ENCODE data around the gene ZNF577. TPM values are rescaled to one million over a fixed set of nuclear protein-coding genes. Genes with fewer than 3 reads are reported as not detected.
"Not testable (repeated sequence)": the region's sequence is repeated elsewhere in the genome, so short reads cannot be mapped to it uniquely, and the experiment has no call there.

ZNF577 gene
- total RNA-seq, 4 donors from 2014 or later = 8.1 to 31.9 (median 15.5) TPM

DNA sequence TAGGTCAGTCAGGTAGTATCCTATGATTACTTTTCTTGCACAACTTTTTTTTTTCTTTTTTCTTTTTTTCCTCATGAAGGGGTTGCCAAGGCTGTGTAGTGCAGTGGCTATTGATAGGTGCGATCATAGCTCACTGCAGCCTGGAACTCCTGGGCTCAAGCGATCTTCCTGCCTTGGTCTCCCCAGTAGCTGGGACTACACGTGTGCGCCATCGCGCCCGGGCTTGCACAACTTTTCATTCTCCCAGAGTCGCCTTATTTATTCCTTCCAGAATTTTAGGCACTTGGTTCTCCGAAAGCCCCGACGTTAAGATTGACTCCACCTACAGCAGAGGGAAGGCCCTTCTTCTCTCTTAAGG is 38.7 kb upstream of the ZNF577 start:
- no peak for TF ChIP-seq EP300 (IDR thresholded peaks at IDR 0.05)
- TF ChIP-seq, protein P1, sequence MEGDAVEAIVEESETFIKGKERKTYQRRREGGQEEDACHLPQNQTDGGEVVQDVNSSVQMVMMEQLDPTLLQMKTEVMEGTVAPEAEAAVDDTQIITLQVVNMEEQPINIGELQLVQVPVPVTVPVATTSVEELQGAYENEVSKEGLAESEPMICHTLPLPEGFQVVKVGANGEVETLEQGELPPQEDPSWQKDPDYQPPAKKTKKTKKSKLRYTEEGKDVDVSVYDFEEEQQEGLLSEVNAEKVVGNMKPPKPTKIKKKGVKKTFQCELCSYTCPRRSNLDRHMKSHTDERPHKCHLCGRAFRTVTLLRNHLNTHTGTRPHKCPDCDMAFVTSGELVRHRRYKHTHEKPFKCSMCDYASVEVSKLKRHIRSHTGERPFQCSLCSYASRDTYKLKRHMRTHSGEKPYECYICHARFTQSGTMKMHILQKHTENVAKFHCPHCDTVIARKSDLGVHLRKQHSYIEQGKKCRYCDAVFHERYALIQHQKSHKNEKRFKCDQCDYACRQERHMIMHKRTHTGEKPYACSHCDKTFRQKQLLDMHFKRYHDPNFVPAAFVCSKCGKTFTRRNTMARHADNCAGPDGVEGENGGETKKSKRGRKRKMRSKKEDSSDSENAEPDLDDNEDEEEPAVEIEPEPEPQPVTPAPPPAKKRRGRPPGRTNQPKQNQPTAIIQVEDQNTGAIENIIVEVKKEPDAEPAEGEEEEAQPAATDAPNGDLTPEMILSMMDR (IDR thresholded peaks at IDR 0.05) = no peak
- no peak for TF ChIP-seq POLR2A (IDR thresholded peaks at IDR 0.05)
- 5 to 15% methylated on average over 3 to 11 of the region's 11 CpGs for WGBS, 2 donors (ENCODE audit: low coverage in 1 of 2)
- peak overlapping the region in 3 of 4 donors; percentile 85 to 91 (median 87) for H3K27ac ChIP-seq
- H3K9me3 ChIP-seq = peaks cover 0 to 25% (median 1%) of the 10 kb centered on the region in 3 donors
- H3K4me3 ChIP-seq = peak overlapping the region; percentile 61 to 86
- peaks cover 0 to 18% of the 10 kb centered on the region in 2 donors for H3K36me3 ChIP-seq
- peaks cover 0 to 19% (median 9%) of the 10 kb centered on the region in 3 donors for H3K4me1 ChIP-seq
- H3K27me3 ChIP-seq = no peaks in the 10 kb centered on the region
- ATAC-seq = no peak

DNA sequence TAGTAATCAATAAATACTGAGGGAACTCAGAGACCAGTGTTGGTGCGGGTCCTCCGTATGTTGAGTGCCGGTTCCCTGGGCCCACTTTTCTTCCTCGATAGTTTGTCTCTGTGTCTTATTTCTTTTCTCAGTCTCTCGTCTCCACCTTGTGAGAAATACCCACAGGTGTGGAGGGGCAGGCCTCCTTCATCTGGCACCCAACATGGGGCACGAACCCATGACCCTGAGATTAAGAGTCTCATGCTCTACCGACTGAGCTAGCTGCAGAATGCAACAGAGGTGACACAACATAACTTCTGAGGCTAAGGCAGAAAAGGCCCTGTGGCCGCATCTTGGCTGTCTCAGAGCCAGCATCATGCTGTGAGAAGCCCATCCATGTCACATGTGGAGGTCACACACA is 34.2 kb upstream of the ZNF577 start:
- ATAC-seq = no peak
- Histone ChIP-seq H3K27ac (no peak overlapping the region), H3K36me3 (no peaks in the 10 kb centered on the region), H3K9me3 (peaks cover 0 to 68% (median 3%) of the 10 kb centered on the region in 3 donors), H3K4me1 (peaks cover 0 to 4% (median 0%) of the 10 kb centered on the region in 3 donors), H3K4me3 (no peak overlapping the region), H3K27me3 (no peaks in the 10 kb centered on the region)
- WGBS, 2 donors (ENCODE audit: low coverage in 1 of 2) = 86 to 97% methylated on average over 6 to 7 of the region's 8 CpGs
- TF ChIP-seq POLR2AphosphoS5 (IDR thresholded peaks at IDR 0.05) (no peak), EP300 (IDR thresholded peaks at IDR 0.05) (no peak), POLR2A (IDR thresholded peaks at IDR 0.05) (no peak)
- TF ChIP-seq, protein P1 (IDR thresholded peaks at IDR 0.05) = no peak

DNA sequence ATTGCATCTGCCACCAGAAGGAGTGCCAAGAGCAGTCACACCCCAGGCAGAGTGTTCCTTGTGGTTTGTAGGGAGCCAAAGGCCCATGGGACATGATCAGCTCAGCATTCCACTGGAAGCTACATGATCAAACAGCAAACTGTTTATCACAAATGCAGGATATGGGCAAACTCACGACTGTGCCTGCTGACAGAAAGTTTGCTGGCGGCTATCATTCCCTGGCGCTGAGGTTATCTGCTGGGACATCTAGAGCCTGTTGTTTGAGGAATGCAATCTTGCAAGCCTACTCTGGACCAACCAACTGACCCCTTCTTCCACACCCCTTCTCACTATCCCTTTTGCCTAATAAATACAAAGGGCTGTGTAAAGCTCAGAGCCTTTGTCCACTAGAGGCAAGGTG is 31.9 kb upstream of the ZNF577 start:
- peaks cover 0 to 92% (median 3%) of the 10 kb centered on the region in 3 donors for H3K9me3 ChIP-seq

DNA sequence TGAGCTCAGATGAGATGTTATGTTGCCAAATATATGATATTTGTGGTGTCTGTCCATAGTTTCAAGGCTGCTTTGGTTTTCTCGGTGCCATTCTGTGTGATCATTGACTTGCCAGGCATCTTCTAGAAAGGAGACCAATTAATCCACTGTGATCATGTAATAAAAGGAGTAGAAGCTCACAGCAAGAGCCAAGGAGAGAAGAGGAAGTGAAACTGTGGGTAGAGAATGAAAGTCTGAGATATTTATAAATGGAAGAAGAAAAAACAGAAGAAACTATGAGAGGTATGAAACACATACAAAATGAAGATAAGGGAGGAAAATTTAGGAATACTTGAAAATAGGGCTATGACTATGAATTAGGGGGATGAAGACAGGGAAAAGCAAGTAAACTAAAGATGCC is 28.4 kb upstream of the ZNF577 start:
- Histone ChIP-seq H3K4me3 (no peak overlapping the region), H3K4me1 (no peaks in the 10 kb centered on the region), H3K9me3 (peaks cover 0 to 84% (median 4%) of the 10 kb centered on the region in 3 donors), H3K36me3 (no peaks in the 10 kb centered on the region), H3K27me3 (no peaks in the 10 kb centered on the region), H3K27ac (no peak overlapping the region)
- TF ChIP-seq POLR2A (IDR thresholded peaks at IDR 0.05) (no peak), EP300 (IDR thresholded peaks at IDR 0.05) (no peak), POLR2AphosphoS5 (IDR thresholded peaks at IDR 0.05) (no peak)
- TF ChIP-seq, protein P1 (IDR thresholded peaks at IDR 0.05) = no peak
- ATAC-seq = no peak
- WGBS, 2 donors (ENCODE audit: low coverage in 1 of 2) = 88% methylated on average over 1 of the region's 1 CpG; no CpG with 5 or more reads in 1 of the 2 donors

More for the DNA sequence above, 31.9 kb upstream of the ZNF577 start:
- H3K4me1 ChIP-seq = no peaks in the 10 kb centered on the region
- H3K27me3 ChIP-seq = no peaks in the 10 kb centered on the region
- no peak for TF ChIP-seq POLR2A (IDR thresholded peaks at IDR 0.05)
- no peak for TF ChIP-seq POLR2AphosphoS5 (IDR thresholded peaks at IDR 0.05)
- TF ChIP-seq EP300 (IDR thresholded peaks at IDR 0.05) = no peak
- TF ChIP-seq, protein P1 (IDR thresholded peaks at IDR 0.05) = no peak
- ATAC-seq = no peak
- no peaks in the 10 kb centered on the region for H3K36me3 ChIP-seq
- no peak overlapping the region for H3K27ac ChIP-seq
- WGBS, 2 donors (ENCODE audit: low coverage in 1 of 2) = 83 to 90% methylated on average over 2 to 3 of the region's 3 CpGs
- no peak overlapping the region for H3K4me3 ChIP-seq

DNA sequence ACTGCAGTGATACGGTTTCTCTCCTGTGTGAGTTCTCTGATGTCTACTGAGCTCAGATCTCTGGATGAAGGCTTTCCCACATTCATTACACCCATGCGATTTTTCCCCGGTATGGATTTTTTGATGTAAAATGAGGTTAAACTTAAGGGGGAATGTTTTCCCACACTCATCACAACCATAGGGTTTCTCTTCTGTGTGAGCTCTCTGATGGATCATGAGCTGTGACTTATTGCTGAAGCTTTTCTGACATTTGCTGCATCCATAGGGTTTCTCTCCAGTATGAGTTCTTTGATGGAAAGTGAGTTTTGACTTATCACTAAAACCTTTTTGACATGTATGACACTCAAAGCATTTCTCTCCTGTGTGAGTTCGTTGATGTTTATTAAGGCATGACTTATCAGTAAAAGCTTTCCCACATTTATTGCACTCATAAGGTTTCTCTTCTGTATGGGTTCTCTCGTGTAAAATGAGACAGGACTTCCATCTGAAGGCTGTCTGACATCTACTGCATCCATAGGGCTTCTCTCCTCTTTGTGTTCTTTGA is 27.6 kb upstream of the ZNF577 start:
- H3K4me3 ChIP-seq = no peak overlapping the region
- ATAC-seq = no peak
- WGBS, 2 donors (ENCODE audit: low coverage in 1 of 2) = 81 to 84% methylated on average over 5 of the region's 5 CpGs
- TF ChIP-seq EP300 (IDR thresholded peaks at IDR 0.05) (no peak), POLR2AphosphoS5 (IDR thresholded peaks at IDR 0.05) (no peak), POLR2A (IDR thresholded peaks at IDR 0.05) (no peak)
- TF ChIP-seq, protein P1 (IDR thresholded peaks at IDR 0.05) = no peak
- H3K27ac ChIP-seq = no peak overlapping the region
- H3K36me3 ChIP-seq = no peaks in the 10 kb centered on the region
- H3K4me1 ChIP-seq = no peaks in the 10 kb centered on the region
- H3K9me3 ChIP-seq = peaks cover 0 to 77% (median 4%) of the 10 kb centered on the region in 3 donors
- peaks cover 2% of the 10 kb centered on the region for H3K27me3 ChIP-seq

DNA sequence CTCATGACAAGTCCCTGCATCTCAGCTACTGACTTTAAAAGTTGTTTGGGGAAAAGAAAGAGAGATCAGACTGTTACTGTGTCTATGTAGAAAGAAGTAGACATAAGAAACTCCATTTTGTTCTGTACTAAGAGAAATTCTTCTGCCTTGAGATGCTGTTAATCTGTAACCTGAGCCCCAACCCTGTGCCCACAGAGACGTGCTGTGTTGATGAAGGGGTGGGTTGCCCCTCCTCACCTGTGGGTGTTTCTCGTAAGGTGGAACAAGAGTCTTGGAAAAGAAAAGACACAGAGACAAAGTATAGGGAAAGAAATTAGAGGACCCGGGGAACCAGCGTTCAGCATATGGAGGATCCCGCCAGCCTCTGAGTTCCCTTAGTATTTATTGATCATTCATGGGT is 20.2 kb upstream of the ZNF577 start:
- Histone ChIP-seq H3K4me1 (peaks cover 0 to 12% (median 0%) of the 10 kb centered on the region in 3 donors), H3K9me3 (peaks cover 0 to 10% (median 0%) of the 10 kb centered on the region in 3 donors), H3K27me3 (peaks cover 46% of the 10 kb centered on the region)
- H3K4me3 ChIP-seq, H3K27ac ChIP-seq, H3K36me3 ChIP-seq, ATAC-seq: not testable (repeated sequence)
- WGBS, 2 donors (ENCODE audit: low coverage in 1 of 2) = 15 to 32% methylated on average over 5 of the region's 5 CpGs

DNA sequence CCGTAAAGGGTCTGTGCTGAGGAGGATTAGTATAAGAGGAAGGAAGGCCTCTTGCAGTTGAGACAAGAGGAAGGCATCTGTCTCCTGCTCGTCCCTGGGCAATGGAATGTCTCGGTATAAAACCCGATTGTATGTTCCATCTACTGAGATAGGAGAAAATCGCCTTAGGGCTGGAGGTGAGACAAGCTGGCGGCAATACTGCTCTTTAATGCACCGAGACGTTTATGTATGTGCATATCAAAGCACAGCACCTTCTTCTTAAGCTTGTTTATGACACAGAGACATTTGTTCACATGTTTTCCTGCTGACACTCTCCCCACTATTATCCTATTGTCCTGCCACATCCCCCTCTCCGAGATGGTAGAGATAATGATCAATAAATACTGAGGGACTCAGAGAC is 18.4 kb upstream of the ZNF577 start:
- Histone ChIP-seq H3K36me3 (peaks cover 0 to 12% of the 10 kb centered on the region in 2 donors), H3K27me3 (peaks cover 46% of the 10 kb centered on the region), H3K9me3 (peaks cover 0 to 17% (median 0%) of the 10 kb centered on the region in 3 donors), H3K4me1 (peaks cover 0 to 16% (median 0%) of the 10 kb centered on the region in 3 donors)
- H3K4me3 ChIP-seq, ATAC-seq, H3K27ac ChIP-seq: not testable (repeated sequence)
- 33 to 50% methylated on average over 4 to 8 of the region's 9 CpGs for WGBS, 2 donors (ENCODE audit: low coverage in 1 of 2)

Data from gastroesophageal sphincter (tissue), 4 donors.